SU-DHL-6 (cell line): ENCODE results near the gene TRAIP.
A peak's percentile ranks its signal among the peaks of the same experiment; 100 is the strongest.
"Not testable (repeated sequence)": the region's sequence is repeated elsewhere in the genome, so short reads cannot be mapped to it uniquely, and the experiment has no call there.

Source experiments
- H2AFZ ChIP-seq: fragments of 200-600 bp; sonication (generic); 2 replicates; pipeline ENCODE4 v1.6.1; 2014; ENCODE audit warnings: low read depth, mild to moderate bottlenecking, moderate library complexity, mixed read lengths, antibody characterized with exemption, low read length; ENCODE audit not compliant: severe bottlenecking
- H3F3A ChIP-seq: fragments of 200-600 bp; shearing (Covaris generic); 2 replicates; pipeline ENCODE4 v1.6.0; 2016; ENCODE audit warnings: antibody characterized with exemption, mild to moderate bottlenecking; ENCODE audit not compliant: insufficient read depth
- H3K27ac ChIP-seq: fragments of 200-600 bp; sonication (generic); 2 replicates; pipeline ENCODE4 v1.5.1; 2016; ENCODE audit warnings: low read depth, mild to moderate bottlenecking, low read length, moderate library complexity, mixed read lengths
- H3K27me3 ChIP-seq: fragments of 200-600 bp; sonication (generic), shearing (Covaris generic); 2 replicates; pipeline ENCODE4 v1.6.0; 2014; ENCODE audit warnings: mild to moderate bottlenecking, low read length
- H3K36me3 ChIP-seq: fragments of 200-600 bp; sonication (generic); 2 replicates; pipeline ENCODE4 v1.6.1; 2014; ENCODE audit warnings: mild to moderate bottlenecking, low read length, mixed read lengths
- H3K4me2 ChIP-seq: fragments of 300-600, 200-600 bp; shearing (Covaris generic), sonication (generic); 2 replicates; pipeline ENCODE4 v1.6.0; 2014; ENCODE audit warnings: low read length, low read depth, mild to moderate bottlenecking; ENCODE audit not compliant: poor library complexity, severe bottlenecking
- H3K4me3 ChIP-seq: fragments of 200-600 bp; sonication (generic); 2 replicates; pipeline ENCODE4 v1.5.1; 2014; ENCODE audit warnings: antibody characterized with exemption, low read length, mild to moderate bottlenecking, mixed read lengths; ENCODE audit not compliant: insufficient read depth, poor library complexity, severe bottlenecking
- H3K79me2 ChIP-seq: fragments of 200-600 bp; sonication (generic); 2 replicates; pipeline ENCODE4 v1.6.1; 2014; ENCODE audit warnings: mild to moderate bottlenecking, low read length, moderate library complexity; ENCODE audit not compliant: insufficient read depth
- H3K9ac ChIP-seq: fragments of 200-600 bp; sonication (generic); 2 replicates; pipeline ENCODE4 v1.7.0; 2014; ENCODE audit warnings: mild to moderate bottlenecking, low read length
- H3K9me2 ChIP-seq: fragments of 200-600 bp; sonication (generic); replicated peaks from 2 replicates; pipeline ENCODE4 v1.6.1; 2014; ENCODE audit warnings: low read length; ENCODE audit not compliant: insufficient read depth
- H3K9me3 ChIP-seq: fragments of 200-600 bp; sonication (generic); 2 replicates; pipeline ENCODE4 v1.6.1; 2014; ENCODE audit warnings: low read length, mixed read lengths; ENCODE audit not compliant: insufficient read depth
- H4K20me1 ChIP-seq: fragments of 200-600 bp; sonication (generic); 2 replicates; pipeline ENCODE4 v1.6.1; 2014; ENCODE audit warnings: low read depth, mild to moderate bottlenecking, antibody characterized with exemption, low read length, moderate library complexity, mixed read lengths
- EZH2phosphoT487 ChIP-seq: fragments of 200-600 bp; sonication (generic), shearing (Covaris generic); conservative IDR thresholded peaks from 2 replicates; pipeline ENCODE4 v1.6.1; 2018; ENCODE audit warnings: mild to moderate bottlenecking, antibody characterized with exemption, low read length, moderate library complexity, mixed read lengths
- TF ChIP-seq, protein P1 (sequence below): fragments of 200-600 bp; sonication (generic); IDR thresholded peaks from one replicate; pipeline ENCODE4 v1.5.1; 2017; ENCODE audit warnings: antibody characterized with exemption, mild to moderate bottlenecking, low read length, moderate library complexity; ENCODE audit not compliant: insufficient read depth, poor library complexity, severe bottlenecking

Gene TRAIP

DNA sequence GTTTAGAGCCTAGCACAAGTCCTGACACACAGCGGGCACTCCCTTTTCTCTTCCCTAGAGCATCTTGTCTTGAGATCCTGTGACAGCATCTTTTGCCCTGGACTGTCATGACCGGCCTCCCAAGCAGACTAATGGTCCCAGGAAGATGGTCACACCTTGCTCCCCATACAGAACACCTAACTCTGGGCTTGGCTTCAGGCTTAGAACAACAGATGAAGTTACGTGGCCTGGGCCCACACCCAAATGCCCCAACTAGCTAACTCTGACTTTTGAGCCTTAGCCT lies 69.2 kb downstream of the TRAIP start:
- peak overlapping the region; percentile 75 for H3K9ac ChIP-seq
- H3K79me2 ChIP-seq: peaks cover 18% of the 10 kb centered on the region
- TF ChIP-seq EZH2phosphoT487: no peak
- TF ChIP-seq, protein P1, sequence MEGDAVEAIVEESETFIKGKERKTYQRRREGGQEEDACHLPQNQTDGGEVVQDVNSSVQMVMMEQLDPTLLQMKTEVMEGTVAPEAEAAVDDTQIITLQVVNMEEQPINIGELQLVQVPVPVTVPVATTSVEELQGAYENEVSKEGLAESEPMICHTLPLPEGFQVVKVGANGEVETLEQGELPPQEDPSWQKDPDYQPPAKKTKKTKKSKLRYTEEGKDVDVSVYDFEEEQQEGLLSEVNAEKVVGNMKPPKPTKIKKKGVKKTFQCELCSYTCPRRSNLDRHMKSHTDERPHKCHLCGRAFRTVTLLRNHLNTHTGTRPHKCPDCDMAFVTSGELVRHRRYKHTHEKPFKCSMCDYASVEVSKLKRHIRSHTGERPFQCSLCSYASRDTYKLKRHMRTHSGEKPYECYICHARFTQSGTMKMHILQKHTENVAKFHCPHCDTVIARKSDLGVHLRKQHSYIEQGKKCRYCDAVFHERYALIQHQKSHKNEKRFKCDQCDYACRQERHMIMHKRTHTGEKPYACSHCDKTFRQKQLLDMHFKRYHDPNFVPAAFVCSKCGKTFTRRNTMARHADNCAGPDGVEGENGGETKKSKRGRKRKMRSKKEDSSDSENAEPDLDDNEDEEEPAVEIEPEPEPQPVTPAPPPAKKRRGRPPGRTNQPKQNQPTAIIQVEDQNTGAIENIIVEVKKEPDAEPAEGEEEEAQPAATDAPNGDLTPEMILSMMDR: no peak
- no peaks in the 10 kb centered on the region for H3K27me3 ChIP-seq
- no peaks in the 10 kb centered on the region for H3K9me3 ChIP-seq
- peak overlapping the region; percentile 85 for H2AFZ ChIP-seq
- H4K20me1 ChIP-seq: no peaks in the 10 kb centered on the region
- H3K27ac ChIP-seq: no peak overlapping the region
- H3K9me2 ChIP-seq: no peaks in the 10 kb centered on the region
- peak overlapping the region; percentile 62 for H3K4me3 ChIP-seq
- H3K4me2 ChIP-seq: peak overlapping the region; percentile 83
- no peaks in the 10 kb centered on the region for H3F3A ChIP-seq
- no peaks in the 10 kb centered on the region for H3K36me3 ChIP-seq

DNA sequence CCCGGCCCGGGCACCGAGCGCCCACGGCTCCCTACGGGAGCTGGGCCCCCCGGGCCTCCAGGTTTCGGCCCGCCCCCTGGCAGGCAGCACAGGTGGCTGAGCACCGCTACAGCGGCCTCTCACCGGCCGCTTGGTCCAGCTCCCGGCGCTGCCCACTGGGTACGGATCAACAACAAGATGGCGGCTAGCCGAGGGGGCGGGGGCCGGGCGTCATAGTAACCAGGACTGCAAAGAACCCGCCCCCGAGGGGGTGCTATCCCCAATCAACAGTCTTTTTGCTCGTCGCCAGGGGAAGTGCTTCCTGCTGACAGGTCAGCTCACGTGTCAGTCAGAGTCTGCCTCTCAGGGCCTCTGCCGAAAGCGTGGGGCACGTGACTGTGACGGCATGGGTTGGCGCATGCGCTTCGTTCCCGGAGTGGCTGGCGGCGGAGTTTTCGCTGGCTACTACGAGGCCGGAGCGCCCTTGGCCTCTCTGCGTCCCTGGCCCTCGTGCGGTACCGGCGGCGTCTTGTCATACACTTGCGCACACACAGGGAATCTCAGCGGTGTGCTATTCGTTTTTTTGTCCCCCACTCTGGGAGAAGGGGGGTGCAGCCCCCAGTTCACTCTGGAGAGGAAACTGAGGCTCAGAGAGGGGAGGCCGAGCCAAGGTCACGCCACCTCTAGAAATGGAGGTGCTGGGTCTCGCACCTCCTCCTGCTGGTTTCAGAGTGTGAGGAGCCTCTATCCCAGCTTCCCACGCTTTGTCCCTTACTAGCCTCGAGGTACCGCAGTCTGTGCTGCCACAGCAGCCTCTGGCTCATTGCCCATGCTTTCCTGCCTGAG lies 69.8 kb downstream of the TRAIP start, which contains the start of gene IP6K1:
IP6K1 (minus strand) TSS at position 186 of the 825 bp plus-strand sequence. CDS start 38,502 bp downstream, outside the sequence.
- TF ChIP-seq, protein P1: no peak
- no peak for TF ChIP-seq EZH2phosphoT487
- no peak within 1 kb of the TSS for H3K27ac ChIP-seq

DNA sequence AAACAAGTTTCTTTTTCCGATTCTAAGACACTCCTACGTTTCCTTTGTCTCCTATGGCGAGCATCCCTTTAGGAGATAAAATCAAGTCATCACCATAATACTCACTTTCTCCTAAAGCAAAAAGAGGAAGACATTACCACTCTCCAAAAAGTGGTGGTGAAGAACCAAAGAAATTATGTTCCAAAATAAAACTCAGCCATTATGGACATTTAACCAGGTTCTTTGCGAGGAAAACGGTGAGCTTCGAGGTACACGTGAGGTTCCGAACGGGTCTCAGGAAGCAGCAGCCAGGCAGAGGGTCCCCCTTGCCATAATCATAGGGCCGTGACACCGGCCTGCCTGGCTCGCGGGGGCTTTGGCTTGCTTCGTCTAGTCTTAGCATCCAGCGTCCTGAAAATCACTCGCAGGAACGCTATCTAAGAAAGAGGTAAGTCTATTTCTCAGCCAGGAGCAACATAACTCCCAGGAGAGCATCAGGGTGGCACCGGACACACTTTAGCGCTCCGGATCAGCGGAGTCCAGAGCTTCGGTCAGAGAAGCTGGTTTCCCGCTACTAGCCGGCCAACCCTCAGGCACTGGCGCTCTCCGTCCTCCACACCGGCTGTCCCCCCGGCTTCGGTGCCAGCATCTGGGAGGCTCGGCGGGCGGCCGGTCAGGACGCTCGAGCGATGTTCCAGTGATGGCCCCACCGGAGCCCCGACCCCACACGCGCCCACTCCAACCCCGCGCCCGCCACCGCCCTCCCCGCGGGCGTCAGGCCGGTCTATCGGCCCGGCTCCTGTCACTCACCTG lies 70.6 kb downstream of the TRAIP start:
- TF ChIP-seq, protein P1: no peak
- TF ChIP-seq EZH2phosphoT487: no peak
- H2AFZ ChIP-seq: peak overlapping the region; percentile 73
- no peaks in the 10 kb centered on the region for H3K36me3 ChIP-seq
- peak overlapping the region; percentile 85 for H3K4me2 ChIP-seq
- H3F3A ChIP-seq: no peaks in the 10 kb centered on the region
- peak overlapping the region; percentile 75 for H3K9ac ChIP-seq
- no peak overlapping the region for H3K27ac ChIP-seq
- H3K9me2 ChIP-seq: no peaks in the 10 kb centered on the region
- no peaks in the 10 kb centered on the region for H3K9me3 ChIP-seq
- peaks cover 19% of the 10 kb centered on the region for H3K79me2 ChIP-seq
- no peaks in the 10 kb centered on the region for H3K27me3 ChIP-seq
- peak overlapping the region; percentile 77 for H3K4me3 ChIP-seq
- no peaks in the 10 kb centered on the region for H4K20me1 ChIP-seq

More for the DNA sequence above, 69.8 kb downstream of the TRAIP start, which contains the start of gene IP6K1:
- no peaks in the 10 kb centered on the region for H3K27me3 ChIP-seq
- no peaks in the 10 kb centered on the region for H3K9me3 ChIP-seq
- H3K36me3 ChIP-seq: no peaks in the 10 kb centered on the region
- H3F3A ChIP-seq: no peaks in the 10 kb centered on the region
- H3K9ac ChIP-seq: peak within 1 kb of the TSS; percentile 75
- no peaks in the 10 kb centered on the region for H4K20me1 ChIP-seq
- H3K9me2 ChIP-seq: no peaks in the 10 kb centered on the region
- H3K79me2 ChIP-seq: peaks cover 18% of the 10 kb centered on the region
- peak within 1 kb of the TSS; percentile 85 for H2AFZ ChIP-seq
- peak within 1 kb of the TSS; percentile 77 for H3K4me3 ChIP-seq
- peak within 1 kb of the TSS; percentile 85 for H3K4me2 ChIP-seq

DNA sequence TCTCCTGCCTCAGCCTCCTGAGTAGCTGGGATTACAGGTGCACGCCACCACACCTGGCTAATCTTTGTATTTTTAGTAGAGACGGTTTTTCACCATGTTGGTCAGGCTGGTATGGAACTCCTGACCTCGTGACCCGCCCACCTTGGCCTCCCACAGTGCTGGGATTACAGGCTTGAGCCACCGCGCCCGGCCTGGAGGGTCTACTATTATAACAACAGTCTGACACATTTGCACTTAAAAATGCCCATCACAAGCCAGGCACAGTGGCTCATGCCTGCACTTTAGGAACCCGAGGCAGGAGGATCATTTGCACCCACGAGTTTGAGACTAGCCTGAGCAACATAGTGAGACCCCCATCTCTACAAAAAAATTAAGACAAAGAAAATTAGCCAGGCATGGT lies 74.1 kb downstream of the TRAIP start:
- H3F3A ChIP-seq, H3K4me3 ChIP-seq, H3K27me3 ChIP-seq, H3K4me2 ChIP-seq, H3K9me2 ChIP-seq, H3K9ac ChIP-seq, H4K20me1 ChIP-seq, H3K36me3 ChIP-seq, H3K9me3 ChIP-seq, H2AFZ ChIP-seq, H3K27ac ChIP-seq: not testable (repeated sequence)
- peaks cover 32% of the 10 kb centered on the region for H3K79me2 ChIP-seq
